DMS114 treated with DMSO at 0.1 percent for 48 hours (cell line): ENCODE data around the gene COL26A1.
"Not testable (repeated sequence)": the region's sequence is repeated elsewhere in the genome, so short reads cannot be mapped to it uniquely, and the experiment has no call there.

Source experiments
- DNase-seq: peaks from one replicate; lab custom pipeline; 2025; ENCODE audit not compliant: unreplicated experiment; lab: John Stamatoyannopoulos, UW

COL26A1 gene

DNA sequence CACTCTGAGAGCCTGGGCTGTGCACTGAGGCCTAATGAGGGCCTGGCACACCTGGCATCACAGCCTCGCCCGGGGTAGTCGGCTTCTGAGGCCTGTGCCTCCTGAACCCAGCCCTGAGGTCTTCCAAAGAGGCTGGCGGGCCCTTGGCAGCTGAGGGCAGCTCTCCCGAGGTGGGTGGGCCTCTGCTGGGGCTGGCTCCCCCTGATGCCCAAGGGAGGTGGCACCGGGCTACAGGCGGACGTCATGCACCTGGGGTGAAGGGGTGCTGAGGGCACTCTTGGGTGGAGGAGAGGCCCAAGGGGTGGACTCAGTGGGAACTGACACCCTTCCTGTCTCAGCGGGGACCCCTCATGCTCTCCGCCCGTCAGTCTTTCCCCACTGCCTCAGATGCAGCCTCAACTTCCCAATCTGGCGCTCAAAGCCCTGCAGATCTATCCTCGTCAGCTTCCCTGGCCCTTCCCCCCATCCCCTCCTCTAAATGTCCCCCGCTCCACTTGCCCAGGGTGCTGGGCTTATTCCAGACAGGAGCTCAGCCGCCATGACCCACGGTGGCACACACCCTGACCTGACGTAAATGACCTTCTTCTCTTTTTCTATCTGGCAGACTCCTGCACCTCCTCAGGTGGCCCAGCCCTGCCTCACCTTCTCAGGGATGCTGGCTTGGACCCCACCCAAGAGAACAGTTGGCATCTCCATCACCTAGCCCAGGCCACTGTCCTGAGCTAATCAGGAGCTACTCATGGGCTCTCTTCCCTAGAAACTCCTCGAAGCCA, 228.2 kb downstream of the COL26A1 start:
- no peak for DNase-seq

DNA sequence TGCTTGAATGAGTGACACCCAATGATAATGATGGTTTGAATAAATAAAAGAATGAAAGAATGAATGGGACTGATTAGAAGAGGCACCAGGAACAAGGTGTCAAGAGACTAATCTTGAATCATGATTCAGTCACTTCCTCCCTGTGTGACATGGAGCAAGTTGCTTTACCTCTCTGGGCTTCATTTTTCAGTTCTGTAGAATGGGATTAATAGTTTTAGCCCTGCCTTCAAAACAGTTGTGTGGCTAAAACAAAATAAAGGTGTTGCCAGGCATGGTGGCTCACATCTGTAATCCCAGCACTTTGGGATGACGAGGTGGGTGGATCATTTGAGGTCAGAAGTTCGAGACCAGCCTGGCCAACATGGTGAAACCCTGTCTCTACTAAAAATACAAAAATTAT, 228.8 kb downstream of the COL26A1 start:
- DNase-seq, result no peak

DNA sequence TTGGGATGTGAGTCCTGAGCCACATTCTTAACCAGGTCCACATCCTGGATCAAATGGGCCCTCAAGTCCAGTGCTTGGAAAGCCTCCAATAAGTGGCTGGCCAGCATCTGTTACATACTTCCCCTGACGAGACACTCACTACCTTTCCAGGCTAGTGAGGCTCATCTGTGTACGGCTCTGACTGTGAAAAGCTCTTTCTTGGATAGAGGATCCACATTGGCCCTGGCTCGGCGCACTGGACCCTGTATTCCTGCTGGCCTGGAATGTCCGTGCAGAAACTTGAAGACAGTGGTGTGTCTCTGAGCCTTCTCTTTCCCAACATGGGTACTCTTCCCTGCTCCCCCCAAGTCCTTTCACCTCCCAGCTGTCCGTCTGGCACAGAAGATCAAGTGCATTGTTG, 230.9 kb downstream of the COL26A1 start:
- DNase-seq, result no peak

DNA sequence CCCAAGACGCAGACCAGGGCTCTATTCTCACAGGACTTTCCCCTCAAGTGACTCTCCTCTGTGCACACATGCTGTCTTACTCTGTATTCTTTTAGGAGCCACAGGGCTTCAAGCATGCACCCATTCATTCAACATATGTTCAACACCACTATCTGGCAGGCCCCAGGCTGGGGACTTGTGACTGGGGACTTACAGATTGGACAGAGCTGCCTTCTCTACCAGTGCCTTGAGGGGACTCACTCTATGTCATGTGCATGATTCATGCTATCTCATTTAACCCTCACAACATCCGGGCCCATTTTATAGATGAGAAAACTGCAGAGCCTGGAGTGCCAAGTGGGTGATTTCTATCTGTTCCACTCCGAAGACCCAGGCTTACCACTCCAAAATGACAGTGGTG, 232.1 kb downstream of the COL26A1 start:
- no peak for DNase-seq

DNA sequence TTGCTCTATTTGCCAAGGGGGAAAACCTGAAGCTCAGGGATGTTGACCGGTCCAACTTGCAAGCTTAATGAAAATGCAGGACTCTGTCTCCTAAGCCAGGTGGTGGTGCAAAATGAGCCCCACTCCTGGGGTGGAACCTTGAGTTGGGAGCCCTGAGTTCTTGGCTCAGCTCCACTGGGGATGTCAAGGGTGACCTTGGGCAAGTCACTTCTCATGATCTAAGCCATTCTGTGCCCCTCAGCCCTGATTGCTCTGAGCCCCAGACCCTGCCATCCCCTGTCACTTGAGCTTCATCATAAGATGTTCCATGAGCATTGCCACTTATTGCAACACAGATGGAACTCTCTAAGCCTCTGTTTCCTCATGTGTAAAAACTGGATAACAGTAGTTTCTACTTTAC, 232.6 kb downstream of the COL26A1 start:
- no peak for DNase-seq

DNA sequence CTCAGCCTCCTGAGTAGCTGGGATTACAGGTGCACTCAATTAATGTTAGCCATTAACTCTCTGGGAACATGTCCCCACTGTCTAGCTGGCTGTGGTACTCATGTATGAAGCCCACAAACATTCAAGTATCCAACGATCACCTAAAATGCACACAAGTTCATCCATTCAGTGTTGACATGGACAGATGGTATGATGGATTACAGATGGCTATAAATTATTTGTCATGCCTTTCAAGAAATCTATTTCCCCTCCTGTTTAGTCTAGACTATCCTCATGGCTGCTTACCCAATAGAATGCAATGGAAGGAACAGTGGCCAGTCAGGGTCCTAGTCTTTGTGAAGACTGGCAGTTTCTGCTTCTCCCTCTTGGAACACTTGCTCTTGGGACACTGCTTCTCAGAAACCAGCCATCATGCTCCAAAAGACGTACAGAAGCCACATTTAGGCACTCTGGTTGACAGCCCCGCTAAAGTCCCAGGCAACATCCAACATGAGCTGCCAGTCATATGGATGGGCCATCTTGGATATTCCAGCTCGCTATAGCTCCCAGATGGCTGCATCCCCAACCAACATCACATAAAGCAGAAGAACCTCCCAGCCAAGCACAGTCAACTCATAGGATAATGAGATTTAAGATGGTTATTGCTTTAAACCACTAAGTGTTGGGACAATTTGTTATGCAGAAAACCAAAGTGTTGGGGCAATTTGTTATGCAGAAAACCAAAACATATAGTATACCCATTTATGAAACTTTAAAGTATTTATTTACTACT, 233.3 kb downstream of the COL26A1 start:
- no peak for DNase-seq

DNA sequence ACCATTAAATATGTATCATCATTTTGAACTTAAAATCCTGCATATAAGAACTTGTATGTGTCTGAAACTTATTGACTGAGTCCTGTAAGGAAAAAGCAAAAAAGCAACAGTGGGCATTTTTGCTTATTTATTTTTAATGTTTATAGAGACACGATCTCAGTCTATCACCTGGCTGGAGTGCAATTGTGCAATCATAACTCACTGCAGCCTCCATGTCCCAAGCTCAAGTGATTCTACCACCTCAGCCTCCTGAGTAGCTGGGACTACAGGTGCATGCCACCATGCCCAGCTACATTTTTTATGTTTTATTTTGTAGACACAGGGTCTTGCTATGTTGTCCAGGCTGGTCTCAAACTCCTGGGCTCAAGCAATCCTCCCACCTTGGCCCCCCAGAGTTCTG, 234.2 kb downstream of the COL26A1 start:
- DNase-seq, result no peak

DNA sequence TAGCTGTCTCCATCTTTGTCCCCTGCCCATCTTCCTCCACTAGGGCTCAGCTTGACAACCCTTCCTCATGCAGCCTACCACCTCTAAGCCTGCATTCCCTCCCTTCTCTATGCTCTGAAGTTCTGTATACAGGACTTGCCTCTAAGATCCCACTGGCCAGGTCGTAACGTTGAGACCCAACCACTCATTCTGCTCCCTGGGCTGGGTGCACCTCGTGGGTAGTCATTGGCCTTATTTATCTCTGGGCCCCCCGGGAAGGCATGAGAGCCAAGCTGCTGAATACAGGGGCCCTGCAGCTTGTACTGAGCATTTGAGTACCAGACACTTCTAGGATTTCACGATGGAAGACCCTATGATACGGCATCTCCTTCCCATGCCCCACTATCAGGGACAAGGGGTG, 235.3 kb downstream of the COL26A1 start:
- DNase-seq, result no peak

DNA sequence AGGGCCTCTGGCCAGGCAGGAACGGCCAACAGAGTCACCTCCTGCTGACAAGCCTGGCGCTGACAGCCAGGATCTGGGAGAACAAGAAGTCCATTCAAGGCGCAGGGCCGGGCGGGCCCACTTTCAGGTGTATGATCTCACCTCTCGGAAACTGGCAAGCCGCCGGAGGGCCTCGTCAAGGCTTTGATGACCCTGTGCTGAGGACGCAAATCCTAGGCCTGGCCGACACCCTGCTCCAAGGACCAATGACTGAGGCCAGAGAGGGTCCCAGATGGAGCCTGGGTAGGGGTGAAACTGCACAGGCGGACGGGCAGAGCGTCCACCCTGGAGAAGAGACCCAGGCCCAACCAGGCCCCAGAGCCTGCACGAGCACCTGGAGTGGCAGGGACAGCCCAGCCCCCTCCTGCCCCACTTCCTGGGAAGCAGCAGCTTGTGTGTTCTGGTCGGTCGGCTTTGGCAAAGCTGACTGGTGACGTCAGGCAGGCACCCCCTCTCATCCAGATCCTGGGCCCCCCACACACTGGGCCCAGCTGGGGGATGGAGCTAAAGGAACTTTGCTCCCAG, 235.8 kb downstream of the COL26A1 start:
- no peak for DNase-seq

DNA sequence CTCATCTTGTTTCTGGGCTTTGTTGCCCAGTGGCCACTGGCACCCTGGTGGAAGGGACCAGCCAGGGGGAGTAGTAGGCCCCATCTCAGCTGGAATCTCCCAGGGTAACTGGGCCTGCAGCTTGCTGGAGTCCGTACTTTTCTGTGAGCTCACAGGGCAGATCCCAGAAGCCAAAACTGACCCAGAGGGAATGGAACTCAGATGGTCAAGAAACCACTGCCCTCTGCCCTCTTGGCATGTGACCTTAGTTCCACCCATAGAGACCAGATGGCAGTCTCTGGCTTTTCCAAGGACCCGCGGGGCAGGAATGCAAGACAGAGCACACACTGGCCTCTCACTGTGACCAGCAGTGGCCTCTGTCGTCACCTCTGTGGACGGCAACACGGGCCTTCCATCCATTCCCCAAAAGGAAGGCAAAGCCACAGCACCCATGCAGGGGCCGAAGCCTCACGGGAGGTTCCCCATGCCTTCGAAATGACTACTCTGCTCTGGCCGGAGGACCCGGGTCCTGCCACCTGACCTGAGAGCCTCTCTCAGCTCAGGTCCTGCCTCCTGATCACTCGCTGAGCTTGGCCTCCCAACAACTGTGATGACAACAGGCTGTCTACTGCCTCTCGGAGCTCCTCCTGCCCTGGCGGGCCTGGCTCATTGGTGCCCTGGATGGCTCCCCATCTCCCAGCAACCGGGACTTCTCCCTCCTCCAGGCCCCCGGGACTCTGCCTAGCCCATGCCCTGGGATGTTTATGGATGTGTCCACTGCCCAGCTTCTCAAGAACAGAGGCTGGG, 236.5 kb downstream of the COL26A1 start:
- no peak for DNase-seq

DNA sequence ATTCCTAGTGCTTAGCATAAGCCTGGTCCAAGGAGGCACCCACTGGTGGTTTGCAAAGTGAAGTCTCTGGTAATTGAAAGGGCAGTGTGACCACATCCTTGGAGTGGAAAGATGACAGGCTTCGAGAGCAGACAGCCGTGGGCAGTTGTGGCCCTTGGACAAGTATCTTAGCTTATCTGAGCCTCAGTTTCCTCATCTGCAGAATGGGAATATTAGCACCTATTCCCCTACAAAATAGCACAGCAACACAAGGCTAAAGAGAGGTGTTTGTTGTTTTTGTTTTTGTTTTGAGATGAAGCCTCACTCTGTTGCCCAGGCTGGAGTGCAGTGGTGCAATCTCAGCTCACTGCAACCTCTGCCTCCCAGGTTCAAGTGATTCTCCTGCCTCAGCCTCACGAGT, 237.1 kb downstream of the COL26A1 start:
- no peak for DNase-seq

DNA sequence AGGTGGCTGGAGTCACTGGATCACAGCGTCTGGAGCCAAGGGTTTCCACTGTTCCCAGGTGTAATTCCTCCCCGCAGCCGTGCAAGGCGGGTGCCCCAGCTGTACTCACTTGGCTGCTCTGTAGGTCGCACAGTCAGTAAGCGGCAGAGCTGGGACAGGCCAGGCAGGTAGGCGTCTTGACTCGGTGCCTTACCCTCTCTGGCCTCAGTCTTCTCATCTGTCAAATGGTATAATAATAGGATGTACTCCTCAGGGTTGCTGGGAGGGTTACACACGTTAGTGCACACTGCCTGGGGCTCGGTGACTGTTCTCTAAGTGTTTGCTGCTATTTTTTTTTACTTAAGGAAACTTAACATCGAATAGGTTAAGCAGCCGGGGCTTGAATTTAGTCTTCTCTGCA, 239.4 kb downstream of the COL26A1 start:
- DNase-seq, result no peak

DNA sequence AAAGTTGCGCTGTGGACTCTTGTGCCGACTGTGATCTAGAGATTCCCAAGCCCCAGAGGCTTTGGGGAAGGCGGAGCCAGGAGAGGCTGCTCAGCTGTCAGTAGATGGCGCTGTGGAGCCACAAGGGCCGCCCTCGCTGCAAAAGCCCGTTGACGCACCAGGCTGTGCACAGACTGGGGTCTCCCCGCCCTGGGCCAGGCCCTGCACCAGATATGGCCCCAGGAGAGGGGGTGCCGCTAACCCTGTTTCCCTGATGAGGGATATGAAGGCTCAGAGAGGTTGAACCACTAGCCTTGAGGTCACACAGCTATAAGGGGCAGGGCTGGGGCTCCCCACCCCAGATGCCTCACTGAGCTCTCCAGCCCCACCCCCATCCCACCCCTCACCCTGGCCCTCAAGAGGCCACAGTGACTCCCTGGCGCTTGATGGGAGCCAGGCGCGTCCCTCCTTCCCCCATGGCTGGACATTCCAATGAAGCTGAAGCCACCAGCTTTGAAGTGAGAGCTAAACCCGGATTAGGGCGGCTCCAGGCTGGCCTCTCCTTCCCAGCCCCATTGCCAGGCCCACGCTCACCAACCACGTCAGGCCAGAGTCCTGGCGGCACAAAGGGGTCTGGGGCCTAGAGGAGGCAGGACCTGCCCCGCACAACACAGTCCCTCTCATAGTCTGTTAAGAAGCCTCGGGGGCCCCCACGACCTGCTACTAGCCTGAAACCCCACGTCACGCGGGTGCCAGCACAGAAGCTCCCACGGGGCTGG, 240.0 kb downstream of the COL26A1 start:
- peak; percentile 48 for DNase-seq

DNA sequence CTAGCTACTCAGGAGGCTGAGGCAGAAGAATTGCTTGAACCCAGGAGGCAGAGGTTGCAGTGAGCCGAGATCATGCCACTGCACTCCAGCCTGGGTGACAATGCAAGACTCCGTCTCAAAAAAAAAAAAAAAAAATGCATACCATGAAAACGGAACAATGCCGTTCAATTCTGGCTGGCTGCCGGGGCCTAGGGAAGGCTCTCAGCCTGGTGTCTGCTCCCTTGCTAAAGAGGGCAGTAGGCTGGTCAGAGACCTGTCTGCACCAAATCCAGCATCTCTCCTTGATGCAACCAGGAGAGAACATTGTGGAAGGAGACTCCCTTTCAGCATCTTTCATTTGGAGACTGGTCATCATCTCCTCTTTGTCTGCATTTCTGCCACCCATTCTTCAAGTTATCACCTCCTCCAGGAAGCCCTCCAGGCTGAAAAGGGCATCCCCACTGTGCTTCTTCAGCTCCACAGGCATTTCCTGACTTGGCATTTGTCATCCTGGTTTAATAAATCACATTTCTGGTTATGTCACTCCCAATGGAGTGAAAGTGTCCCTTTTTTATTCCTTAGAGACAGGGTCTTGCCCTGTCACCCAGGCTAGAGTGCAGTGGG, 241.8 kb downstream of the COL26A1 start:
- no peak for DNase-seq

DNA sequence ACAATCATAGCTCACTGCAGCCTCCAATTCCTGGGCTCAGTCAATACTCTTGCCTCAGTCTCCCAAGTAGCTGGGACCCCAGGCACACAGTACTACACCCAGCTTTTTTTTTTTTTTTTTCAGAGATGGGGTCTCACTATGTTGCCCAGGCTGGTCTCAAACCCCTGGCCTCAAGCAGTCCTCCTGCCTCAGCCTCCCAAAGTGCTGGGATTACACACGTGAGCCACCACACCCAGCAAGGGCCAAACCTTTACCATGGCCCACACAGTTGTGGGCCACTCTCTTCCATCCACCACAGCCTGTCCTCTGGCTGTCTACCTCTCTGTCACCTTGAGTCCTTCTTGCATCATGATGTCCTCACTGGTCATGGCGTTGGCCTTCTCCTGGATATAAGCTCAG, 242.3 kb downstream of the COL26A1 start:
- not testable (repeated sequence) for DNase-seq

DNA sequence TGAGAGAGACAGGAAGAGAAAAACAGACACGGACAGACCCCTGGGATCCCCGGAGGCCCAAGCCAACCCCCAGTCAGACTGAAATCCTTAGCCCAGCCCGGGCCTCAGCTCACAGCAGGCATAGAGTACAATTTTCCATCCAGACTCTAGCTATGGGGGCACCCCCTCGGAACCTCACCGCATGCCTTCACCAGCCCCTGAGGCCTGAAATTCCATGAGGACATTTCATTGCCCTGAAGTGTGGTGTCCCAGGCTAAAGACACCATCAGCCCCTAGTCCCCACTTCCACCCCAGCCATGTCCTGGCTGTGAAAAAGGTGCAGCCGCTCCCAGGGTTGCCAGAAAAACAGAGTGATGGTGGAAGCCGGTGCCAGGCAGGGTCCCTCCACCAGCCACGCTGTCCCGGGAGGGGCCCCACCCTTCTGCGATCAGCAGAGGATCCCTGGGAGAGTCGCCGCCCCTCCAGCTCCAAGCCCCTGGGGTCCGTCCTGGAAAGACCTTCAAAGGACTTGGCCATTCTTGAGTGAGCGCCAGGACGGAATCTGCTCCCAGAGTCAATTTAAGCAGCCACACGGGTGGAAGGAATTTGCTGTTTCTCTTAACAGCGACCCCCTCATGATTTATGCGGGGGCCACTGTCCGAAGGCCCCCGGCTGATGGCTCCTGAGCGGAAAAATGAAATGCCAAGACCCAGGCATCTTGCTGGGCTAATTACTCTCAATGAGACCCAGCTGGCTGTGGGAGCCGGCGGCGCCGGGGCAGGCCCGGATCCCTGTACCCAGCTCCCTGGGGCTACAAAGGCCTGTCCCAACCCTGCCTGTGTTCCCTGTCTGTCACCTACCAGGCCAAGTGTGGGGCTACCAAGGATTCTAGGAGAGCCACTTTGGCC, 243.2 kb downstream of the COL26A1 start:
- no peak for DNase-seq

DNA sequence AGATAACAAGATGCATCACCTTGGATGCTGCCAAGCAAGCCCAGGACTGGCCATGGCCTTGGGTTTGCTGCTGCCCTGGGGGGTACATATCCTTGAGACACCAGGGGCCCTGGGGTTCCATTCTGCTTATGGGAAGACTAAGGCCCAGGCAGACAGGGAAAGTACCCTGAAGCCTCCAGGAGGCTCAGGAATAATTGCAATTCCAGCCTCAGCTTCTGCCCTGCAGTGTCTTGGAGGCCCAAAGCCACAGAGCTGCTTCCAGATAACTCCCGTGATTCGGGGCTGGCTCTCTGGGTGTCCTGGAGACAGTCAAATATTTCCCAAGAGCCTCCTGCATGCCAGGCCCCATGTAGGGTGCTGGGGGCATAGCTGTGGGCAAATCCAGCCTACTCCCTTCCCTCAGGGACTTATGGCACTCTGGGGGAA, 243.8 kb downstream of the COL26A1 start:
- no peak for DNase-seq
